ENCODE measurements around the gene DNAJC15. TPM values are rescaled to one million over a fixed set of nuclear protein-coding genes. Genes with fewer than 3 reads are reported as not detected.

The DNAJC15 gene
- total and polyA plus RNA-seq, 2 of the 8 experiments (the other 6 are each of a cell fraction or from before 2014, with no cell fraction given) = 5.8 to 20.8 TPM

DNA sequence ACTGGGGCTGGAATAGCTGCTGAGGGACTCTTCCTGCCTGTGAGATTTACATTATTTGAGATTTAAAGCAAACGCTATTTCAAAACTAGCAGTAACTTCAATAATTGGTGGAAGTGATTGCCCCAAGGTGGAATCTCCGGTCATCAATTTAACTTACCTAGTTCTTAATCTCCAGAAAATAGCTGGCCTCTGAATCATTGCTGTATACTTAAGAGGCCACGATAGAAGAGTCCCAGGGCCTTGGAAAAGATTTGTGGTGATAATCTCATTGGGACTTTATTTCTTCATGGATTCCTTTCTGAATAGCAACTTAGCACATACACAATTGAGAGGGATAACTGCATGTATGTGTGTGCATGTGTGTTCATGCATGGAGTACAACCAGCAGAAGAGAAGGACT lies 120.2 kb downstream of the DNAJC15 start:
- Histone ChIP-seq H3K27ac (ENCODE audit: low read depth, low read length) (no peak overlapping the region), H3K79me2 (ENCODE audit: control insufficient read depth in 1 of 2, insufficient read depth in 2 of 2, low read length in 2 of 2) (no peaks in the 10 kb centered on the region), H3K23me2 (ENCODE audit: low read depth, low read length) (no peaks in the 10 kb centered on the region), H4K8ac (ENCODE audit: extremely low read depth, insufficient read depth, low read length) (no peak overlapping the region), H3K4me3 (ENCODE audit: extremely low read depth in 1 of 4, insufficient read depth in 2 of 4, low read depth in 3 of 4, low read length in 4 of 4) (no peak overlapping the region), H4K5ac (ENCODE audit: insufficient read length, low read depth, low read length) (no peak overlapping the region), H2BK120ac (replicated peaks; ENCODE audit: low read depth, low read length) (no peak overlapping the region), H3K18ac (ENCODE audit: extremely low read depth, low read length) (no peak overlapping the region), H3K79me1 (ENCODE audit: low read depth, low read length) (no peaks in the 10 kb centered on the region), H3K4me1 (replicated peaks in 1 of 4; ENCODE audit: control insufficient read depth in 3 of 4, insufficient read depth in 4 of 4, low read length in 3 of 4) (peaks cover 0 to 5% (median 4%) of the 10 kb centered on the region in 4 experiments; a peak in 4 of 7 replicates), H2AK5ac (ENCODE audit: low read depth, low read length) (no peak overlapping the region), H2BK12ac (ENCODE audit: low read depth, low read length) (no peak overlapping the region), H3K14ac (ENCODE audit: insufficient read length) (no peak overlapping the region), H3K4me2 (ENCODE audit: insufficient read depth in 1 of 2, low read depth in 2 of 2, low read length in 2 of 2) (no peak overlapping the region), H3K56ac (replicated peaks; ENCODE audit: insufficient read length, low read depth, low read length) (no peak overlapping the region), H2BK5ac (ENCODE audit: low read depth, low read length) (no peak overlapping the region), H3K36me3 (ENCODE audit: control insufficient read depth in 2 of 4, insufficient read depth in 4 of 4, low read length in 3 of 4) (no peaks in the 10 kb centered on the region), H2AFZ (ENCODE audit: low read length) (no peak overlapping the region), H2BK15ac (ENCODE audit: low read length) (no peak overlapping the region), H4K20me1 (replicated peaks in 1 of 2; ENCODE audit: control insufficient read depth in 1 of 2, insufficient read depth in 2 of 2, low read length in 2 of 2) (no peaks in the 10 kb centered on the region), H3K23ac (ENCODE audit: insufficient read length) (no peak overlapping the region), H2BK20ac (ENCODE audit: low read length) (no peak overlapping the region), H3K27me3 (replicated peaks in 1 of 4; ENCODE audit: control insufficient read depth in 3 of 4, extremely low read depth in 1 of 4, insufficient read depth in 3 of 4, low read length in 3 of 4) (no peaks in the 10 kb centered on the region), H3K9me3 (ENCODE audit: insufficient read depth in 2 of 2, low read depth in 1 of 2, low read length in 1 of 2) (no peaks in the 10 kb centered on the region), H4K91ac (replicated peaks; ENCODE audit: insufficient read length, low read length) (no peak overlapping the region), H3K9ac (replicated peaks in 1 of 4; ENCODE audit: extremely low read depth in 1 of 4, low read depth in 3 of 4, low read length in 3 of 4) (no peak overlapping the region), H3K4ac (replicated peaks; ENCODE audit: insufficient read length, low read depth, low read length) (no peak overlapping the region)
- WGBS, 2 experiments (ENCODE audit: extremely low coverage in 1 of 2, insufficient coverage in 1 of 2, insufficient read length in 1 of 2, insufficient replicate concordance in 2 of 2, low coverage in 1 of 2, low lambda C conversion rate in 2 of 2, missing lambda C conversion rate in 1 of 2) = 61% methylated on average over 3 of the region's 3 CpGs; no CpG with 5 or more reads in 1 of the 2 experiments
- FAIRE-seq (no peak), DNase-seq (ENCODE audit: low read depth in 1 of 2, low spot score in 2 of 2) (no peak)
- POLR2A ChIA-PET (ENCODE audit: partially characterized antibody) = interaction anchor here (2.9 kb wide), 1 partner anchor 11 kb away, joined by 11 read pairs; no protein-coding TSS in a partner anchor
- CTCF ChIA-PET (ENCODE audit: partially characterized antibody) = interaction anchor here (0.6 kb wide), 1 partner anchor 10 kb away, joined by 3 read pairs; no protein-coding TSS in a partner anchor
- TF ChIP-seq, protein P1, sequence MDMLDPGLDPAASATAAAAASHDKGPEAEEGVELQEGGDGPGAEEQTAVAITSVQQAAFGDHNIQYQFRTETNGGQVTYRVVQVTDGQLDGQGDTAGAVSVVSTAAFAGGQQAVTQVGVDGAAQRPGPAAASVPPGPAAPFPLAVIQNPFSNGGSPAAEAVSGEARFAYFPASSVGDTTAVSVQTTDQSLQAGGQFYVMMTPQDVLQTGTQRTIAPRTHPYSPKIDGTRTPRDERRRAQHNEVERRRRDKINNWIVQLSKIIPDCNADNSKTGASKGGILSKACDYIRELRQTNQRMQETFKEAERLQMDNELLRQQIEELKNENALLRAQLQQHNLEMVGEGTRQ (IDR thresholded peaks at IDR 0.05; ENCODE audit: low read length) = no peak
- no peak for TF ChIP-seq SP2 (IDR thresholded peaks at IDR 0.05; ENCODE audit: low read length)
- no peak for TF ChIP-seq CREB1 (IDR thresholded peaks at IDR 0.05)
- TF ChIP-seq BRCA1 (IDR thresholded peaks at IDR 0.05; ENCODE audit: low read depth, low read length) = no peak
- no peak for TF ChIP-seq KDM1A (IDR thresholded peaks at IDR 0.05; ENCODE audit: borderline replicate concordance, low read length)
- TF ChIP-seq SUZ12 (IDR thresholded peaks at IDR 0.05; ENCODE audit: low read length) = no peak
- TF ChIP-seq, protein P2, sequence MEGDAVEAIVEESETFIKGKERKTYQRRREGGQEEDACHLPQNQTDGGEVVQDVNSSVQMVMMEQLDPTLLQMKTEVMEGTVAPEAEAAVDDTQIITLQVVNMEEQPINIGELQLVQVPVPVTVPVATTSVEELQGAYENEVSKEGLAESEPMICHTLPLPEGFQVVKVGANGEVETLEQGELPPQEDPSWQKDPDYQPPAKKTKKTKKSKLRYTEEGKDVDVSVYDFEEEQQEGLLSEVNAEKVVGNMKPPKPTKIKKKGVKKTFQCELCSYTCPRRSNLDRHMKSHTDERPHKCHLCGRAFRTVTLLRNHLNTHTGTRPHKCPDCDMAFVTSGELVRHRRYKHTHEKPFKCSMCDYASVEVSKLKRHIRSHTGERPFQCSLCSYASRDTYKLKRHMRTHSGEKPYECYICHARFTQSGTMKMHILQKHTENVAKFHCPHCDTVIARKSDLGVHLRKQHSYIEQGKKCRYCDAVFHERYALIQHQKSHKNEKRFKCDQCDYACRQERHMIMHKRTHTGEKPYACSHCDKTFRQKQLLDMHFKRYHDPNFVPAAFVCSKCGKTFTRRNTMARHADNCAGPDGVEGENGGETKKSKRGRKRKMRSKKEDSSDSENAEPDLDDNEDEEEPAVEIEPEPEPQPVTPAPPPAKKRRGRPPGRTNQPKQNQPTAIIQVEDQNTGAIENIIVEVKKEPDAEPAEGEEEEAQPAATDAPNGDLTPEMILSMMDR (IDR thresholded peaks at IDR 0.05; ENCODE audit: control extremely low read depth in 1 of 3, insufficient read depth in 1 of 3, low read depth in 1 of 3, low read length in 3 of 3) = no peak
- no peak for TF ChIP-seq TAF7 (optimal IDR thresholded peaks at IDR 0.05; ENCODE audit: borderline replicate concordance, low read depth, low read length)
- TF ChIP-seq HDAC6 (IDR thresholded peaks at IDR 0.05; ENCODE audit: low read depth, low read length) = no peak
- TF ChIP-seq, protein P3, sequence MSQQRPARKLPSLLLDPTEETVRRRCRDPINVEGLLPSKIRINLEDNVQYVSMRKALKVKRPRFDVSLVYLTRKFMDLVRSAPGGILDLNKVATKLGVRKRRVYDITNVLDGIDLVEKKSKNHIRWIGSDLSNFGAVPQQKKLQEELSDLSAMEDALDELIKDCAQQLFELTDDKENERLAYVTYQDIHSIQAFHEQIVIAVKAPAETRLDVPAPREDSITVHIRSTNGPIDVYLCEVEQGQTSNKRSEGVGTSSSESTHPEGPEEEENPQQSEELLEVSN (IDR thresholded peaks at IDR 0.05) = no peak
